IMR-90 (cell line): ENCODE measurements around the gene SPAG5. TPM values are rescaled to one million over a fixed set of nuclear protein-coding genes. Genes with fewer than 3 reads are reported as not detected.

Source experiments
- ATAC-seq: fragments of 200-7000 bp; cut with Tn5 transposase; 2 replicates; pipeline ENCODE4 v1.9.1; 2020; ENCODE audit warnings: low read depth, mild to moderate bottlenecking, moderate library complexity
- BruUV-seq: library from RNA; stranded (reverse); fragments of 400-500 nt; replicated peaks from 2 replicates; lab custom pipeline; 2021; lab: Mats Ljungman, UMichigan
- CTCF ChIA-PET: fragments of 300-600 bp; formaldehyde crosslinking; extraction: SDS; loops from one replicate; lab custom pipeline; 2021; ENCODE audit warnings: antibody characterized with exemption; lab: Yijun Ruan, JAX
- POLR2A ChIA-PET: fragments of 300-600 bp; sonication (Branson Sonifier 250); formaldehyde crosslinking; loops from one replicate; lab custom pipeline; 2022; ENCODE audit warnings: antibody characterized with exemption; ENCODE audit not compliant: unreplicated experiment; lab: Charles Lee
- DNase-seq: peaks from one replicate; pipeline ENCODE4 v3.0.0; 2013
- H2AFZ ChIP-seq: replicated peaks from 2 replicates; pipeline ENCODE3; 2013; ENCODE audit warnings: low read length, mild to moderate bottlenecking; ENCODE audit not compliant: poor library complexity
- H2AK5ac ChIP-seq: 2 replicates; pipeline ENCODE4 v1.6.1; 2013; ENCODE audit warnings: low read depth, low read length, inconsistent platforms
- H2AK9ac ChIP-seq: replicated peaks from 2 replicates; pipeline ENCODE3; 2013; ENCODE audit warnings: mild to moderate bottlenecking, low read depth, low read length, moderate library complexity; ENCODE audit not compliant: poor library complexity
- H2BK120ac ChIP-seq: 2 replicates; pipeline ENCODE4 v1.6.1; 2013; ENCODE audit warnings: low read depth, low read length, inconsistent platforms
- H2BK15ac ChIP-seq: 3 replicates; pipeline ENCODE4 v1.6.1; 2013; ENCODE audit warnings: low read depth, low read length, inconsistent platforms
- H2BK20ac ChIP-seq: 2 replicates; pipeline ENCODE4 v1.6.1; 2013; ENCODE audit warnings: low read depth, mild to moderate bottlenecking, inconsistent platforms, low read length, moderate library complexity
- H2BK5ac ChIP-seq: 2 replicates; pipeline ENCODE4 v1.6.1; 2013; ENCODE audit warnings: mild to moderate bottlenecking, low read depth, low read length, inconsistent platforms; ENCODE audit not compliant: poor library complexity, severe bottlenecking
- H3K14ac ChIP-seq: replicated peaks from 2 replicates; pipeline ENCODE4 v1.6.1; 2013; ENCODE audit warnings: low read depth, low read length, inconsistent platforms
- H3K18ac ChIP-seq: 2 replicates; pipeline ENCODE4 v1.6.1; 2013; ENCODE audit warnings: low read depth, low read length, control low read depth
- H3K23ac ChIP-seq: 2 replicates; pipeline ENCODE4 v1.6.1; 2013; ENCODE audit warnings: low read depth, low read length, inconsistent platforms
- H3K27ac ChIP-seq: 2 replicates; pipeline ENCODE4 v1.5.1; 2013; ENCODE audit warnings: mild to moderate bottlenecking, control low read depth, low read length; ENCODE audit not compliant: insufficient read depth
- H3K27me3 ChIP-seq: 2 replicates; pipeline ENCODE4 v1.6.1; 2013; ENCODE audit warnings: low read length; ENCODE audit not compliant: control insufficient read depth, insufficient read depth
- H3K36me3 ChIP-seq: 2 replicates; pipeline ENCODE4 v1.6.1; 2013; ENCODE audit warnings: low read length, mixed read lengths; ENCODE audit not compliant: control insufficient read depth, insufficient read depth
- H3K4ac ChIP-seq: 2 replicates; pipeline ENCODE4 v1.6.1; 2013; ENCODE audit warnings: low read depth, low read length, inconsistent platforms
- H3K4me1 ChIP-seq: 2 replicates; pipeline ENCODE4 v1.6.1; 2013; ENCODE audit warnings: low read length, mixed read lengths; ENCODE audit not compliant: control insufficient read depth, insufficient read depth
- H3K4me2 ChIP-seq: 2 replicates; pipeline ENCODE4 v1.6.1; 2013; ENCODE audit warnings: low read depth, mild to moderate bottlenecking, control low read depth, low read length, moderate library complexity
- H3K4me3 ChIP-seq: 2 replicates; pipeline ENCODE4 v1.5.1; 2013; ENCODE audit warnings: low read depth, mild to moderate bottlenecking, control low read depth, low read length, moderate library complexity; ENCODE audit not compliant: insufficient read depth
- H3K56ac ChIP-seq: 2 replicates; pipeline ENCODE4 v1.6.1; 2013; ENCODE audit warnings: low read length, inconsistent platforms; ENCODE audit not compliant: insufficient read depth; ENCODE audit errors: extremely low read depth
- H3K79me1 ChIP-seq, 2 experiments: 2 replicates each; pipeline ENCODE4 v1.6.1; 2013; ENCODE audit warnings: low read length in 2 of 2, inconsistent platforms in 1 of 2, low read depth in 1 of 2
- H3K9ac ChIP-seq: 2 replicates; pipeline ENCODE4 v1.6.1; 2013; ENCODE audit warnings: low read depth, low read length, control low read depth
- H3K9me1 ChIP-seq: 2 replicates; pipeline ENCODE4 v1.6.1; 2013; ENCODE audit warnings: low read length, inconsistent platforms; ENCODE audit not compliant: insufficient read depth
- H3K9me3 ChIP-seq: 2 replicates; pipeline ENCODE4 v1.6.1; 2013; ENCODE audit warnings: low read length; ENCODE audit not compliant: control insufficient read depth, insufficient read depth
- H4K20me1 ChIP-seq: 2 replicates; pipeline ENCODE4 v1.6.1; 2013; ENCODE audit warnings: low read length, inconsistent platforms; ENCODE audit not compliant: insufficient read depth
- H4K5ac ChIP-seq: 2 replicates; pipeline ENCODE4 v1.6.1; 2013; ENCODE audit warnings: mild to moderate bottlenecking, low read depth, low read length, control low read depth
- H4K8ac ChIP-seq, 2 experiments: 2 replicates each; pipeline ENCODE4 v1.6.1; 2013; ENCODE audit warnings: low read depth in 2 of 2, low read length in 2 of 2, control low read depth in 1 of 2, inconsistent platforms in 1 of 2
- H4K91ac ChIP-seq: 2 replicates; pipeline ENCODE4 v1.6.1; 2013; ENCODE audit warnings: low read depth, low read length, inconsistent platforms; ENCODE audit not compliant: insufficient read depth
- BHLHE40 ChIP-seq: fragments of 150-350 bp; IDR thresholded peaks from 2 replicates; pipeline ENCODE4 v1.6.1; 2016; ENCODE audit warnings: mild to moderate bottlenecking, low read depth, low read length
- CEBPB ChIP-seq: IDR thresholded peaks from 2 replicates; pipeline ENCODE4 v1.6.1; 2012; ENCODE audit warnings: low read depth, low read length, improper control_type of control experiment
- CHD1 ChIP-seq: IDR thresholded peaks from 2 replicates; pipeline ENCODE4 v1.6.1; 2012; ENCODE audit warnings: low read depth, low read length, improper control_type of control experiment
- FOS ChIP-seq: fragments of 150-350 bp; IDR thresholded peaks from 2 replicates; pipeline ENCODE4 v1.6.1; 2016; ENCODE audit warnings: low read depth, low read length
- MAFK ChIP-seq: IDR thresholded peaks from 2 replicates; pipeline ENCODE4 v1.6.1; 2012; ENCODE audit warnings: low read depth, low read length, improper control_type of control experiment
- MAZ ChIP-seq: IDR thresholded peaks from 2 replicates; pipeline ENCODE4 v1.6.1; 2012; ENCODE audit warnings: low read depth, mild to moderate bottlenecking, low read length, improper control_type of control experiment, moderate library complexity, borderline replicate concordance
- MXI1 ChIP-seq: IDR thresholded peaks from 2 replicates; pipeline ENCODE4 v1.6.1; 2012; ENCODE audit warnings: low read depth, mild to moderate bottlenecking, low read length, moderate library complexity, borderline replicate concordance
- NFE2L2 ChIP-seq: fragments of 150-350 bp; IDR thresholded peaks from 2 replicates; pipeline ENCODE4 v1.6.1; 2016; ENCODE audit warnings: low read depth, mild to moderate bottlenecking, low read length
- POLR2A ChIP-seq: IDR thresholded peaks from 2 replicates; pipeline ENCODE4 v1.6.1; 2012; ENCODE audit warnings: mild to moderate bottlenecking, low read depth, low read length
- RAD21 ChIP-seq: IDR thresholded peaks from 2 replicates; pipeline ENCODE4 v1.6.1; 2012; ENCODE audit warnings: low read length, improper control_type of control experiment
- RCOR1 ChIP-seq: IDR thresholded peaks from 2 replicates; pipeline ENCODE4 v1.6.1; 2012; ENCODE audit warnings: mild to moderate bottlenecking, low read length, improper control_type of control experiment; ENCODE audit not compliant: insufficient replicate concordance
- RFX5 ChIP-seq: IDR thresholded peaks from 2 replicates; pipeline ENCODE4 v1.8.0; 2012; ENCODE audit warnings: low read depth, mild to moderate bottlenecking, low read length, moderate library complexity
- SMC3 ChIP-seq: fragments of 150-350 bp; IDR thresholded peaks from 2 replicates; pipeline ENCODE4 v1.6.1; 2016; ENCODE audit warnings: low read depth, mild to moderate bottlenecking, antibody characterized with exemption, low read length, moderate library complexity
- USF2 ChIP-seq: fragments of 150-350 bp; IDR thresholded peaks from 2 replicates; pipeline ENCODE4 v1.6.1; 2017; ENCODE audit warnings: mild to moderate bottlenecking, antibody characterized with exemption, low read length, low read depth
- WGBS, 2 experiments: methylation state at CpG; one replicate each; pipeline versions ENCODE4 v1.1.5 to v1.1.7; 2013; ENCODE audit warnings: missing lambda C conversion rate in 2 of 2; ENCODE audit not compliant: insufficient read length in 1 of 2; ENCODE audit errors: extremely low coverage in 2 of 2; 5-methylcytosine and 5-hydroxymethylcytosine counted together
- dilution Hi-C: fragments of 300-500 bp; cut with HindIII; formaldehyde crosslinking; loops from one replicate; pipeline ENCODE4 v1.14.3; 2018; ENCODE audit warnings: low sequenced_read_pairs; ENCODE audit not compliant: unreplicated experiment
- in situ Hi-C: fragments of 300-500 bp; cut with MboI; formaldehyde crosslinking; loops from 3 replicates; pipeline ENCODE4 v1.14.3; 2019; ENCODE audit warnings: low sequenced_read_pairs, inconsistent platforms, mixed read lengths
- intact Hi-C: fragments of 100-400 bp; cut with micrococcal nuclease; formaldehyde crosslinking; loops from 2 replicates; pipeline ENCODE4 v1.10.0; 2022
- polyA plus RNA-seq, 3 experiments: library from polyadenylated mRNA; depleted of rRNA; stranded (reverse); fragments of >200 nt; gene quantifications; 2 replicates each; pipeline ENCODE4 v1.2.3, GENCODE V29; 2012; ENCODE audit warnings: low replicate concordance in 1 of 3
- total RNA-seq: library from RNA; depleted of rRNA; stranded (reverse); fragments of >200 nt; gene quantifications from 2 replicates; pipeline ENCODE4 v1.2.3, GENCODE V29; 2012
- TF ChIP-seq, protein P1 (sequence below): fragments of 150-350 bp; IDR thresholded peaks from 2 replicates; pipeline ENCODE4 v1.6.1; 2016; ENCODE audit warnings: low read depth, mild to moderate bottlenecking, low read length, moderate library complexity, borderline replicate concordance

Gene SPAG5
- total and polyA plus RNA-seq, 2 of the 4 experiments (the other 2 are of a cell fraction) = 40.3 to 60.8 TPM

DNA sequence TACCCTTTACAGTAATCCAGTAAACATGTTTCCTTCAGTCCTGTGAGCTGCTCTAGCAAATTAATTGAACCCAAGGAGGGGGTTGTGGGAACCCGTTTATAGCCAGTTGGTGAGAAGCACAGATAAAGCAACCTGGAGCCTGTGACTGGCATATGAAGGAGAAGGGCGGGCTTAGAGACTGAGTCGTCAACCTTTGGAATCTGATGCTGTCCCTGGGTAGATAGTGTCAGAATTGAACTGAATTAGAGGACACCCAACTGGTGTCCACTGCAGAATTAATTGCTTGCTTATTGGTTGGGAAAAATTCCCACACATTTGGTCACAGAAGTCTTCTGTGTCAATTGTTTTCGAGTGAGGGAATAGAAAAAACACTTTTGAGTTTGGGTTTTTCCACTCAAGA, 28.0 kb upstream of the SPAG5 start:
- Histone ChIP-seq H3K79me1 (peaks cover 3 to 15% of the 10 kb centered on the region in 2 experiments; a peak in 2 of 4 replicates), H3K4me2 (no peak overlapping the region), H3K18ac (no peak overlapping the region), H2AK5ac (no peak overlapping the region), H3K27ac (no peak overlapping the region), H3K27me3 (no peaks in the 10 kb centered on the region), H3K36me3 (peaks cover 39% of the 10 kb centered on the region), H2BK15ac (no peak overlapping the region), H3K4ac (no peak overlapping the region), H2AK9ac (no peak overlapping the region), H2BK120ac (no peak overlapping the region), H2AFZ (no peak overlapping the region), H2BK5ac (no peak overlapping the region), H3K14ac (no peak overlapping the region), H4K8ac (no peak overlapping the region), H3K9ac (no peak overlapping the region), H3K4me3 (no peak overlapping the region), H3K9me3 (no peaks in the 10 kb centered on the region), H3K23ac (no peak overlapping the region), H4K20me1 (no peaks in the 10 kb centered on the region; the same call in 1 of the 2 replicates), H3K4me1 (no peaks in the 10 kb centered on the region), H2BK20ac (no peak overlapping the region), H3K9me1 (no peaks in the 10 kb centered on the region), H4K5ac (no peak overlapping the region), H3K56ac (no peak overlapping the region), H4K91ac (no peak overlapping the region)
- intact Hi-C loops = no loop called here
- ChIA-PET CTCF (no interaction called here), POLR2A (no interaction called here)
- dilution Hi-C loops = no loop called here
- WGBS, 2 experiments = no CpG with 5 or more reads among the region's 4 CpGs
- DNase-seq (no peak), ATAC-seq (no peak)
- no peak for TF ChIP-seq POLR2A
- TF ChIP-seq USF2 = no peak
- no peak for TF ChIP-seq CHD1
- no peak for TF ChIP-seq MXI1
- no peak for TF ChIP-seq MAZ
- no peak for TF ChIP-seq RCOR1
- TF ChIP-seq RAD21 = no peak
- no peak for TF ChIP-seq SMC3
- TF ChIP-seq BHLHE40 = no peak
- TF ChIP-seq, protein P1, sequence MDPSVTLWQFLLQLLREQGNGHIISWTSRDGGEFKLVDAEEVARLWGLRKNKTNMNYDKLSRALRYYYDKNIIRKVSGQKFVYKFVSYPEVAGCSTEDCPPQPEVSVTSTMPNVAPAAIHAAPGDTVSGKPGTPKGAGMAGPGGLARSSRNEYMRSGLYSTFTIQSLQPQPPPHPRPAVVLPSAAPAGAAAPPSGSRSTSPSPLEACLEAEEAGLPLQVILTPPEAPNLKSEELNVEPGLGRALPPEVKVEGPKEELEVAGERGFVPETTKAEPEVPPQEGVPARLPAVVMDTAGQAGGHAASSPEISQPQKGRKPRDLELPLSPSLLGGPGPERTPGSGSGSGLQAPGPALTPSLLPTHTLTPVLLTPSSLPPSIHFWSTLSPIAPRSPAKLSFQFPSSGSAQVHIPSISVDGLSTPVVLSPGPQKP = no peak
- no peak for TF ChIP-seq NFE2L2
- no peak for TF ChIP-seq MAFK
- no peak for TF ChIP-seq RFX5
- no peak for TF ChIP-seq FOS
- TF ChIP-seq CEBPB = no peak
- BruUV-seq = no TSS peak
- in situ Hi-C loops = no loop called here
